NCI-H526 treated with DMSO at 0.1 percent for 48 hours (cell line): ENCODE results near the gene LILRB1.
A peak's percentile ranks its signal among the peaks of the same experiment; 100 is the strongest.
"Not testable (repeated sequence)": the region's sequence is repeated elsewhere in the genome, so short reads cannot be mapped to it uniquely, and the experiment has no call there.

Experiments used
- DNase-seq: peaks from one replicate; lab custom pipeline; 2025; lab: John Stamatoyannopoulos, UW

LILRB1 gene

DNA sequence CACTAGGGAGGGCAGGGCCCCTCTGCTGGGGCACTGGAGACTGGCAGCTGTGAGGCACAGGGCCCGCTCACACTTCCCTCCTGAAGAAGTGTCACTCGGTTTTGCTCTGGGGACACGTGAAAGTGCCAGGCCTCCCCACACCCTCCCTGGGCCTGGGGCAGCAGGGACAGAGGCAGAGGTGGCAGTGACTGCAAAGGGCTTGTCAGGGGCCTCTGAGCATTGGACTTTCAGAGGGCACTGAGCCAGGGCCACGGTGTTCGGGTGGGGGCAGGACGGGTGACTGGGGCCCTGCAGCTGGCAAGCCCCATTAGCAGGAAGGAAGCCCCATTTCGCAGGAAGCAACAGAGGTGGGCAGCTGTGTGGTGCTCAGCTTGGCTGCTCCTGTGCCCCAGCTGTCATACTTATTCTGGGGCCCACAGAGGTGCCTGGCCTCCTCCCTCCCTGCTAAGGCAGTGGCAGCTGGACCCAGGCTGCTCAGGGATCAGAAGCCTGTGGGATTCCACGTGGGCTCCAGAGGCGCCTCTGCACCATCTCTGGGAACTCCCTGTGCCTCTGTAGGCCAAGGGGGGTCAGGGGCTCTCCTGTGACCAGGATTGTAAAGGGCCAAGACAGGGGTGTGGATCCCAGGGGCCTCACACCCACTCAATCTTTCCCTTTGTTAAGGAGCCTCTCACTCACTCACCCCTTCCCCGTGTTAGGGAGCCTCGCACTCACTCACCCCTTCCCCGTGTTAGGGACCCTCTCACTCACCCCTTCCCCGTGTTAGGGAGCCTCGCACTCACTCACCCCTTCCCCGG is 5.2 kb upstream of the LILRB1 start:
- not testable (repeated sequence) for DNase-seq

DNA sequence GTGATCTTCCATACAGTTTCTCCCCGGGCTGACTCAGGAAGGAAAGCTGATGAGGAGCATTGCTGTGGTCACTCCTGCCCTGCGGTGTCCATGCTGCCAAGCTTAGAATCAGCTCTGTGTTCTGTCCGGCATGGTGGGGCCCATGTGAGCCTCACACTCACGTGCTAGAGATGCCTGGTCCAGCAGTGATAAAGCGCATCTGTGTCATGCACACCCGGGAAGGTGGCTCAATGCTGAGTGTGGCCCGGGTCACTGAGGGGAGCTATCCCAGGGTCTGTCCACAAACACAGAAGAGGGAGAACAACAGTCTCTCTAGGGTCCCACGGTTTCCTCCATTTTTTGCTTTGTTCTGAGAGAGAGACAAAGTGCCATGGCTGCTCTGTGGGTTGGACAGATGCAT is 3.5 kb upstream of the LILRB1 start:
- no peak for DNase-seq

DNA sequence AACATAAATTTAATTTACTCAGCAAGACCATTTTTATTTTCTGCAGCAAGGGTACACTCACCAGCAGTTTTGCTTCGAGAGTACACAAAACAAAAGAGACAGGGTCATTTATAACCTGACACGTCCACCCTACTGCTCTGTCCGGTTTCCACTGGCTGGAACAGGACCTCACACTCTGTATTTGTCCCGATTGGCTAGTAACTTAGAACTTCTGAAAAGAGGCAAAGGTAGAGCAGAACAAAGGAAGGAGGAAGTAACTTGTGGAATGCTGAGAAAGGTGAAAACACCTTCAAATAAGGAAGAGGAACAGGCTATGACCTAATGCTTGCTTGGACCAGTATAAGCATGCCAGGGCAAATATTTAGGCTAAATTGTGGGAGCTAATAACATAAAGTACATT is 2.4 kb upstream of the LILRB1 start:
- DNase-seq, result not testable (repeated sequence)

DNA sequence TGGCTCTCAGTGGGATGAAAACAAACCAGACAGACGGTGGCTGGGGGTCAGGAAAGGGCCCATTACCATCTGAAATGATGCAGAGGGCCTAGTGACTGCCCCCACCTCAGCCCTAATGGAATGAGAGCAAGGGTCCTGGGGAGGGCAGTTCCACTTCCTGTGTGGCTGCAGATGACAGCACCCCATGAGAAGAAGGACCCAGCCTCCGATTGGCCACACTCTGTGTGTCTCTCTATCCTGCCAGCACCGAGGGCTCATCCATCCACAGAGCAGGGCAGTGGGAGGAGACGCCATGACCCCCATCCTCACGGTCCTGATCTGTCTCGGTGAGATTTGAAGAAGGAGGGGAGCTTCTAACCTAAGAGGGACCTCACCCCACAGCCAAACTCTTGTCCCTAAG is 498 bp downstream of the LILRB1 start:
- DNase-seq, result no peak

DNA sequence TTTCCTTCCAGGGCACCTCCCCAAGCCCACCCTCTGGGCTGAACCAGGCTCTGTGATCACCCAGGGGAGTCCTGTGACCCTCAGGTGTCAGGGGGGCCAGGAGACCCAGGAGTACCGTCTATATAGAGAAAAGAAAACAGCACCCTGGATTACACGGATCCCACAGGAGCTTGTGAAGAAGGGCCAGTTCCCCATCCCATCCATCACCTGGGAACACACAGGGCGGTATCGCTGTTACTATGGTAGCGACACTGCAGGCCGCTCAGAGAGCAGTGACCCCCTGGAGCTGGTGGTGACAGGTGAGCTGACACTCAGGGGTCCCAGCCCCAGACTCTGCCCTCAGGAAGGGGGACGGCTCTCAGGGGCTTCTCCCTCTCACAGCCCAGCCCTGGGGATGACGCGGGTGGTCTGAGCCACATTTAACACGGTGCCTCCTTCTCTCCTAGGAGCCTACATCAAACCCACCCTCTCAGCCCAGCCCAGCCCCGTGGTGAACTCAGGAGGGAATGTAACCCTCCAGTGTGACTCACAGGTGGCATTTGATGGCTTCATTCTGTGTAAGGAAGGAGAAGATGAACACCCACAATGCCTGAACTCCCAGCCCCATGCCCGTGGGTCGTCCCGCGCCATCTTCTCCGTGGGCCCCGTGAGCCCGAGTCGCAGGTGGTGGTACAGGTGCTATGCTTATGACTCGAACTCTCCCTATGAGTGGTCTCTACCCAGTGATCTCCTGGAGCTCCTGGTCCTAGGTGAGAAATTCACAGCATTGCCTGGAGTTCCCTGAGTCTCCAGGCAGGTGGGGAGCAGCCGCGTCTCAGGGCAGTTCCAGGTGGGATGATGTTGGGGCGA is 1.4 kb downstream of the LILRB1 start:
- not testable (repeated sequence) for DNase-seq

DNA sequence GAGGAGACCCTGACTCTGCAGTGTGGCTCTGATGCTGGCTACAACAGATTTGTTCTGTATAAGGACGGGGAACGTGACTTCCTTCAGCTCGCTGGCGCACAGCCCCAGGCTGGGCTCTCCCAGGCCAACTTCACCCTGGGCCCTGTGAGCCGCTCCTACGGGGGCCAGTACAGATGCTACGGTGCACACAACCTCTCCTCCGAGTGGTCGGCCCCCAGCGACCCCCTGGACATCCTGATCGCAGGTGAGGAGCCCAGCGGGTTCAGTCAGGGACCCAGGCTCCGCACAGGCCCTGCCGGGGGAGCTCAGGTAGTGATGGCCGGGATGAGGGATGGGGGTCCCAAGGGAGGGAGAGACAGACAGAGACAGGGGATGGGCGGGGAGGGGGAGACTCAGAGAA is 2.2 kb downstream of the LILRB1 start:
- DNase-seq, result not testable (repeated sequence)

DNA sequence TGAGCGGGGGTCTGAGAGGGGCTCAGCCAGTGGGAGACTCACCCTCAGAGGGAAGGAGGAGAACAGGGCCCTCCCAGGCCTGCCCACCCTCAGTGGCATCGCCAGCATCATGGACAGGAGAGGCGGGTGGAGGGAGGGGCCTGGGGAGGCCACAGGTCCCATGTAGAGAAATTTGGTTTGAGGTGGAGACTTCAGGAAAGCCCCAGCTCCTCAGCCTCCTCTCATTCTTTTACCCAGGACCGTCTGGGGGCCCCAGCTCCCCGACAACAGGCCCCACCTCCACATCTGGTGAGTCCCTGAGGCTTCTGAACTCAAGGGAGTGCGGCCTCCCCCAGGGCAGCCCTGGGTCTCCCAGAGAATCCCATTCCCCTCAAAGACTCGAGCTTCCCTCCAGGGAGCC is 3.1 kb downstream of the LILRB1 start:
- no peak for DNase-seq

DNA sequence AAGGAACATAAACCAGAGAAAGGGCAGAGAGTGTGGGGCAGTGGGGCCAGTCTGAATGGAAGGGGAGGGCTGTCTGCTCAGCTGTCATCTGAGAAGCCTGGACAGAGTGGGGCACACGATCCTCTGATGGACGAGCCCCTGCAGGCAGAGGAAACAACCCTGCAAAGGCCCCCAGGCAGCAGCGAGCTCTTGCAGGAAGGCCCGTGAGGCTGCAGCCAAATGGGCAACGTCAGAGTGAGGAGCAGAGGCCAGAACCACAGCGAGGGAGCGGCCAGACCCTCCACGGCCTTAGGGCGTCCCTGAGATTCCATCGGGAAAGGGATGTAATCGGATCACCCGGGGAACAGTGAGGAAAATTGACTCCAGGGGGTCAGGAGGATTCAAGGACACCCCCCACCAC is 5.8 kb downstream of the LILRB1 start:
- not testable (repeated sequence) for DNase-seq

DNA sequence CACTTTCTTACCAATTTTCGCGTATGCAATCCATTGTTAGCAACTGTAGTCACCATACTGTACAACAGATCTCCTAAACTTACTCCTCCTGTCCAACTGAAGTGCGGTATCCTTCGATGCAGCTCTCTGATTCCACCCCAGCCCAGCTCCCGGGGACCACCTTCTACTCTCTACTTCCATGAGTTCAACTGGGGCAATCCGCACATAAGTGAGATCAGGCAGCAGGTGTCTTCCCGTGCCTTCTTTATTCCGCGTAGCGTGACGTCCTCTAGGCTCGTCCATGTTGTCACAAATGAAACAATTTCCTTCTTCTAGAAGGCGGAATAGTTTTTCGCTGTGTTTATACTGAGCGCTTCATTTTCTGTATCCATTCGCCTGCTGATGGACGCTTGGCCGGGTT is 8.4 kb downstream of the LILRB1 start:
- no peak for DNase-seq

DNA sequence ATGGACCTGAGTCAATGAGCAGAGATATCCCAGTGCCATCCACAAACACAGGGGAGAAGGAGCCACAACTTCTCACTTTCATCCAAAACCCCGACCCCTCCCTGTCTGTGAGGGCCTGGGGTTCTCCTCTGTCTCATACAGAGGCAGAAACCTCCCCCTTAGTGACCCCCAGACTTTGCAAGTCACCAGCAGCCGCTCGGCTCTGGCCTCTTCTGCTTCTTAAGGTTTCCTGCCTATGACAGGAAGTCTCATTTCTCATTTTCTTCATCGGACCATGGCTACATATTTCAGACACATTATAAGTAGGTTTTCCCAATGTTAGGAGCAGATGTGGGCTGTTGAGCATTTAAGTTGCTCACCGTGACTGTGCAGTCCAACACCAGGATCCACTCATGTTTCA is 12.7 kb downstream of the LILRB1 start:
- DNase-seq, result not testable (repeated sequence)

DNA sequence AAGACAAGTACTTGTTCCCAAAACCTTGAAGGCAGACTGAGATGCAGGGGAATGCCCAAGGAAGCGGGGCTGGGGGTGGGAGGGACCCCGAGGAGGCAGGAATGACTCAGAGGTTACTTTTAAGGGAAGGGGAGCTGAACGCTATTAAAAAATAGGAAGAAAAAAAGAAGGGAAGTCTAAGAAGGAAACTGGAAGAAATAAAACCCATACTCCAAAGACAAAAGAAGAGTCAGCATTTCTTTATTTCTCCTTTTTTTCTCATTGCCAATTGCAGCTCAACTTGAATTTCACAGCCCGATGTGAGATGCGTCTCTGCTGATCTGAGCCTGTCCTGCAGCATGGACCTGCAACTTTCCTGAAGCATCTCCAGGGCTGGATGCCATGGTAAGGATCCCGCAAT is 13.3 kb downstream of the LILRB1 start:
- not testable (repeated sequence) for DNase-seq

DNA sequence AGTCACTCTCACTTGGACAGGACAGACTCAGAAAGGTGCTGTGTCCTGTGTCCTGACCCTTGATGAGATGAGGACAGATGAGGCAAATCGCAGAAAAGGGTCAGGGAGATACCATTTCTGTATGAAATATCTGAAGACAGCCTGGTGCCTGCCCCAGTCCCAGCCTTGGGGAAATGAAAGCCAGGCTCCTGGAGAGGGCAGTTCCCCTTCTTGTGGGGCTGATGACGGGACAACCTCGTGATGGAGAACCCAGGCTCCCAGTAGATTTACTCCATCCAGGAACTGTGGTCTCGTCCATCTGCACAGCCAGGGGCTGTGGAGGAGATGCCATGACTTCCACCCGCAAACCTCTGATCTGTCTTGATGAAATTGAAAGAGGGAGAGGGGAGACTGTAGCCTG is 13.8 kb downstream of the LILRB1 start:
- DNase-seq, result no peak

DNA sequence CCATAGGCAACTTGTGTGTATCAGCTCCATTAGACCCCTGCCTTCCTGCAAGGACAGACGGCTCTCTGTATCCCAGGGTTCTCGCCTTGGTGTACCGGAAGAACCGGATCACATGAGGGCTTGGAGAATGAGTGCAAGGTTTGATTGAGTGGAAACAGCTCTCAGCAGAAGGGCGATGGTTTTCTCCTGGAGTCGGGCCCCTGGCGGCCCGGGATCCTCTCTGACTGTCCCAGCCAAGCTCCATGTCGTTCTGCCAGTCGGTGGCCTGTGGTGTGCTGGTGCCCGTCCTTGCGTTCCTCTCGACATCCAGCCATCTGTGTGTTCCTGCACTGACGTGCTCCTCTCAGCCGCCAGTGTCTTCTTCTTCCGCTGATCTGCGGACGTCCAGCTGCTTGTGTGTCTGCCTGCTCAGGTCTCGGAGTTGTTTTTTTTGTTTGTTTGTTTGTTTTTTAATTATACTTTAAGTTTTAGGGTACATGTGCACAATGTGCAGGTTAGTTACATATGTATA is 16.1 kb downstream of the LILRB1 start:
- DNase-seq, result no peak

DNA sequence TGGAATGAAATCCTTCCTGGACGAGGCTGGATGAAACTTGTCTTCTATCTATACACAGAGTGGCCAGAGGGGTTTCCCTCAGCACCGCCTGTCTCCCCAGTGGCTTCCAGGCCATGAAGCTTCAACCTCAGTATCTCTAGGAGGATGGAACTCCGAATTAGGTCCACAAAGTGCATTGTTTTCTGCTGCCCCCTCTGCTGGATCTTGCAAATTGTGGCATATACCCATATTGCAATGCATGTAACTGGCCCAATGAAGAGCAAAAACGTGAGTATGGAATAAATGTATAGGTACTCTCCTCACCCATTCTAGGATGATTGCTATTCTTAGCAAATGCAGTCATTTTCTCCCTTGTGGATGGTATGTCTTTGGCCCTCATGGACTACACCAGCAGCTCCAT is 17.8 kb downstream of the LILRB1 start:
- DNase-seq, result no peak

DNA sequence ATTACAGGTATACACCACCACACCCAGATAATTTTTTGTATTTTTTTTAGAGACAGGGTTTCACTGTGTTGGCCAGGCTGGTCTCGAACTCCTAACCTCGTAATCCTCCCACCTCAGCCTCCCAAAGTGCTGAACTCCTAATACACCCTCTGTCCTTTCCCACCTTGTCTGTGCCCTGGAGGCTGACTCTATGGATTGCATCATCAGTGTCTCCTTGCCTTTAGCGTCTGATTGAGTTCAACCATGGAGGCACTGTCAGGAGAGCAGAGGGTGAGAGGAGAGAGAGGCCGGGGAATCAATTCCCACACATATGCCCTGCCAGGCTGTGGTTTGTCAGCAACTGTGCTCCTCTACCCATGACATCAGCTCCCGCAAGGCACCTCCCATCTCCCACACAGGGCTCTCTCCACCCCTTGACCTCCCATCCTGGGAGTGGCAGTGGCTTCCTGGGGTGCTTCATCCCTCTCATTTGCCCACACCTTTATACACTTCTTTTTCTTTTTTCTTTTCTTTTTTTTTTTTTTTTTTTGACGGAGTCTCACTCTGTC is 19.9 kb downstream of the LILRB1 start:
- no peak for DNase-seq

DNA sequence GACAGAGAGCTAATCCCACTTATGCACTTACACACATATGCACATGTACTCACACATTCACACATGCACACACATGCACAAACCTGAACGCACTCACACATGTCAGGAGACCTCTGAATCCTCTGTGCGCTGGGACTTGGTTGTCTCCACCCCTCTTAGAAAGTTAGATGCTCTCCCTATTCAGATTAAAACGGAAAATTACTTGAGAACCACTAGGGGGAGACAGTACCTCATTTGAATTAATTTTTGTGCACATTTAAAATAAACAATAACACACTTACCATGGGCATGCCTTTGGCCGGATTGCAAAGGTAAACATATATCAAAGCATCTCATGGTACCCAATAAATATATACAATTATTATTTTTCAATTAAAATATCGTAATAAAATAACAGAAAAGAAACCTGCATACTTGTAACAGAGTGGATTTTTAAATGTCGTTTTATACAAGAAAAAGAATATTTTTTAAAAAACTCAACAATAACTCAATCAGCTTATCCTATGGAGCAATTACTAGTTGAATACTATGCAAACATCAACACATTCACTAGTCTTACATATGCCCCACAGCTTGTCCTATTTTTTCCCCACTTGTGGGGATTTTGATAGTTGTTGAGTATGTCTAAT is 23.0 kb downstream of the LILRB1 start:
- peak; percentile 58 for DNase-seq

DNA sequence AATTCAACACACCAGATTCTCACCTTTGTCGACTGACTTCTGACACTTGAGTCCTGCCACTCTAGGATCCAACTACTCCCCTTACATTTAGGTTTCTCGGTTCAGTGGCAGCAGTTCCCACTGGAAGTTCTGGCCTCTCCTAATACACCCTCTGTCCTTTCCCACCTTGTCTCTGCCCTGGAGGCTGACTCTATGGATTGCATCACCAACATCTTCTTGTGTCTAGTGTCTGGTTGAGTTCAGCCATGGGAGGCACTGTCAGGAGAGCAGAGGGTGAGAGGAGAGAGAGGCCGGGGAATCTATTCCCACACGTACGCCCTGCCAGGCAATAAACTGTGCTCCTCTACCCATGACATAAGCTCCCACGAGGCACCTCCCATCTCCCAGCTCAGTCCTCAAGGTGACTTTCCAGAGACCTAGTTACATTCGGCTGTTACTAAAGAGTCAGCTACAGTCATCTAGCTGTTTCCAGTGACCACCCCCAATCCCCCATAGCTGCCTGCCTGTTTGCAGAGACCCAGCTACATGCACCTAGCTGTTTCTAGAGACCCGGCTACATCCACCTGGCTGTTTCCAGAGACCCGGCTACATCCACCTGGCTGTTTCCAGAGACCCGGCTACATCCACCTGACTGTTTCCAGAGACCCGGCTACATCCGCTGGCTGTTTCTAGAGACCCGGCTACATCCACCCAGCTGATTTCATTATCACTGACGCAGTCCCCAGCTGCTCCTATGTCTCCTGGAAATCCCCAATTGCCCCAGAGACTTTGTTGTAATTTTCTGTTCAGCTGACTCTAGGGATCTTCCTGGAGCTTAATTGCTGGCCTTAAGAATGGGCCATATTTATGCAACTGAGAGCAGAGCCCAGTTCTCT is 24.4 kb downstream of the LILRB1 start:
- no peak for DNase-seq

DNA sequence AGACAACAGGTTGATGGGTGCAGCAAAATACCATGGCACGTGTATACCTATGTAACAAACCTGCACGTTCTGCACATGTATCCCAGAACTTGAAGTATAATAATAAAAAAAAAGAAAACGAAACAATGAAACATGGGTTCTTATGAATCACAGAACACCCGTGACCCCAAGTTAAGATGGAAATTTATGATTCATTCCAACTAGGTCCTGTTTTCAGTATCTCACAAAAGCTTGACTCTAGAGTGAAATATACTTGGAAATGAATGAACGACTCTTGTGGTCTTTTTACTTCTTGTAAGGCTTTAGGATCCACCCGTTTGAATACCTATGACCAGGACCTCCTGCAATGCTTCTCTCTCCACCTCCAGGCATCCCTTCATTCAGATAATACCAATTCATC is 29.0 kb downstream of the LILRB1 start:
- DNase-seq, result no peak

DNA sequence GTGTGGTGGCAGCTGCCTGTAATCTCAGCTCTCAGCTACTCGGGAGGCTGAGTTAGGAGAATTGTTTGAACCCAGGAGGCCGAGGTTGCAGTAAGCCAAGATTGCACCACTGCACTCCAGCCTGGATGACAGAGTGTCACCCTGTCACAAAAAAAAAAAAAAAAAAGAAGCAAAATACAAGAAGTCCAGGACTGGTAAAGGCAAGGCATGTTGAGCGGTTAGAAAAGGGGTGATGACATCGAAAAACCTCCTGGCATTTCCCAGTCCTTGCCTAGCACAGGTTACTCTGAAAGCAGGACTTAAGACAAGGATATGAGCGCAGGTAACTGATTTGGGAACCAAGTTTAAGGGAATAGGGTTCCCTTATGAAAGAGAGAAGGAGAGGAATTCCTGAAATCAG is 30.0 kb downstream of the LILRB1 start:
- DNase-seq, result no peak

DNA sequence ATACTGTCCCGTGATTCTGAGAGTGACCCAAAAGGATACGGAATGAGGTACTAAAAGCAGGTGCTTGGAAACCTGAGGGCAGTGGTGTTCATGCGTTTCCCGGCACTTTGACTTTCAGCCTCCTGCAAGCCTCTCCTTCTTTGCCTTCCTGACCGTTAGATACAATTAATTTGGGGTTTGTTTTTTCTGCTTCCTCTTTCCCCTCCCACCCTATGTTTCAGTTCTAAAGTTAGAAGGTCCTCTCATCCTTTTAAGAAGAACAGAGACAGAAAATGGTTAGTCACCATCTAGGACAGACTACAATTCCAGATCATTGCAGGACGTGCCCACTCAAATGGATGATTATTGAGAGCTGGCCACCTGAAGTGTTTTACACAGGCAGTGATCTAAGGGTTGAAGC is 30.7 kb downstream of the LILRB1 start:
- no peak for DNase-seq

DNA sequence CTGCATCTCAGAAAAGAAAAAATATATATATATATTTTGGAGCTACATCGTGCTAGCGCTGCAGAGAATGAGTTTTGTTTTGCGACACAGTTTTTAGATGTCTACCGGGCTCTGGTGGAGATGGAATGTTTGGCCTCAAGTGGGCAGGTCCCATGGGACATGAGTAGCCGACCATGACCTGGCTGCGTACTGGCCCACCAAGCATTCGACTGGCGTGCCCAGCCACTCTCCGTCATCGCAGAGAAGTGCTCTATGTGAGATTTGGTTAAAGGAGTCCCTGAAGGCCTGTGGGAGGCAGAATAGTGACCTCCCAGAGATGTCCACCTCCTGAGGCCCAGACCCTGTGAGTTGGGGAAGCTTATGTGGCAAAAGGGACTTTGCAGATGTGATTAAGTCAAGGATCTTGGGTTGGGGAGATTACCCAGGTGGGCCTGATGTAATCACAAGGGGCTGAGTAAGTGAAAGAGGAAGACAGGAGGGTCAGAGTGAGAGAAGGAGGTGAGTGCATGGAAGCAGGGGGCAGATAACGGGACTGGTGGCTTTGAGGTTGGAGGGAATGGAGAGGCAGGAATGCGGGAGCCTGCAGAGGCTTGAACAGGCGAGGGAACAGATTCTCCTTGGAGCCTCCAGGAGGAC is 31.7 kb downstream of the LILRB1 start:
- DNase-seq, result no peak
